K562 (cell line): Measurements from ENCODE around the gene ZNF208. TPM values are rescaled to one million over a fixed set of nuclear protein-coding genes. Genes with fewer than 3 reads are reported as not detected.

Experiments used
- ATAC-seq: fragments of 200-7000 bp; cut with Tn5 transposase; 3 replicates; pipeline ENCODE4 v1.9.1; 2020; ENCODE audit warnings: moderate library complexity
- BruUV-seq: library from RNA; stranded (reverse); fragments of 400-500 nt; replicated peaks from 2 replicates; lab custom pipeline; 2021; lab: Mats Ljungman, UMichigan
- CTCF ChIA-PET: fragments of 300-600 bp; formaldehyde crosslinking; extraction: SDS; loops from one replicate; lab custom pipeline; 2021; ENCODE audit warnings: low intra/inter-chr PET ratio; lab: Yijun Ruan, JAX
- POLR2A ChIA-PET: fragments of 300-600, 350-650 bp; sonication (Branson Sonifier 250); formaldehyde crosslinking; extraction: SDS; loops from one replicate; lab custom pipeline; 2021; ENCODE audit warnings: antibody characterized with exemption, inconsistent platforms; lab: Yijun Ruan, JAX
- DNase-seq, 4 experiments: peaks; one replicate each; pipeline versions ENCODE4 v3.0.0 to v3.0.0-alpha.2; 2011 to 2018; ENCODE audit warnings: low spot score in 3 of 4, mixed read lengths in 3 of 4; ENCODE audit errors: extremely low read depth in 1 of 4
- FAIRE-seq: peaks from 2 replicates; lab custom pipeline; 2011; peaks lifted over from hg19 to GRCh38; lab: Jason Lieb, UNC
- H2AFZ ChIP-seq: 2 replicates; pipeline ENCODE4 v1.6.0; 2011; ENCODE audit warnings: low read depth, low read length, control low read depth, inconsistent platforms
- H3K27ac ChIP-seq: fragments of 200-600 bp; 3 replicates; pipeline ENCODE4 v1.8.0; 2011; ENCODE audit warnings: low read depth, mild to moderate bottlenecking, control low read depth, inconsistent platforms, low read length, moderate library complexity, mixed read lengths; ENCODE audit errors: extremely low read depth
- H3K27me3 ChIP-seq, 2 experiments: fragments of 300-600 bp in 1 of 2; 2 replicates in 1 of 2; 3 replicates in 1 of 2; pipeline versions ENCODE4 v1.6.0 to v1.8.0; 2011; ENCODE audit warnings: inconsistent platforms in 2 of 2, low read length in 2 of 2, mild to moderate bottlenecking in 1 of 2, mixed read lengths in 1 of 2, moderate library complexity in 1 of 2; ENCODE audit not compliant: control insufficient read depth in 2 of 2, insufficient read depth in 2 of 2
- H3K36me3 ChIP-seq: fragments of 300-600 bp; 3 replicates; pipeline ENCODE4 v1.8.0; 2011; ENCODE audit warnings: mild to moderate bottlenecking, low read length, inconsistent platforms; ENCODE audit not compliant: control insufficient read depth, insufficient read depth
- H3K4me1 ChIP-seq, 2 experiments: fragments of 200-600 bp in 1 of 2; replicated peaks in 1 of 2; 2 replicates in 1 of 2; 3 replicates in 1 of 2; pipeline versions ENCODE4 v1.5.1 to v1.8.0; 2011; ENCODE audit warnings: inconsistent platforms in 2 of 2, low read length in 2 of 2, mild to moderate bottlenecking in 1 of 2, mixed read lengths in 1 of 2, moderate library complexity in 1 of 2; ENCODE audit not compliant: control insufficient read depth in 2 of 2, insufficient read depth in 2 of 2
- H3K4me2 ChIP-seq: 2 replicates; pipeline ENCODE4 v1.6.1; 2011; ENCODE audit warnings: low read length, control low read depth, inconsistent platforms, mixed read lengths; ENCODE audit not compliant: insufficient read depth
- H3K4me3 ChIP-seq: fragments of 200-600 bp; sonication (generic), shearing (Covaris generic); 2 replicates; pipeline ENCODE4 v1.5.1; 2016; ENCODE audit warnings: control low read depth, inconsistent platforms
- H3K79me2 ChIP-seq: fragments of 200-600 bp; 3 replicates; pipeline ENCODE4 v1.8.0; 2011; ENCODE audit warnings: low read length, inconsistent platforms; ENCODE audit not compliant: control insufficient read depth, insufficient read depth
- H3K9ac ChIP-seq, 2 experiments: 2 replicates each; pipeline versions ENCODE4 v1.6.0 to v1.6.1; 2011; ENCODE audit warnings: low read depth in 2 of 2, low read length in 2 of 2, control low read depth in 1 of 2, inconsistent platforms in 1 of 2, mild to moderate bottlenecking in 1 of 2, mixed read lengths in 1 of 2; ENCODE audit not compliant: insufficient read depth in 1 of 2
- H3K9me1 ChIP-seq: one replicate; pipeline ENCODE4 v1.6.0; 2011; ENCODE audit warnings: inconsistent platforms, mild to moderate bottlenecking, low read length, moderate library complexity; ENCODE audit not compliant: control insufficient read depth, insufficient read depth
- H3K9me3 ChIP-seq: replicated peaks from 2 replicates; pipeline ENCODE4 v1.5.1; 2011; ENCODE audit warnings: low read depth, low read length, inconsistent platforms; ENCODE audit not compliant: control insufficient read depth, insufficient read depth
- H4K20me1 ChIP-seq: replicated peaks from 2 replicates; pipeline ENCODE4 v1.6.1; 2011; ENCODE audit warnings: low read length, inconsistent platforms, mixed read lengths; ENCODE audit not compliant: control insufficient read depth, insufficient read depth
- ATF1 ChIP-seq, 2 experiments: fragments of 450-650 bp in 1 of 2; IDR thresholded peaks; 2 replicates each; pipeline ENCODE4 v1.6.1; 2016; ENCODE audit warnings: missing compliant biosample characterization in 1 of 2, missing genetic modification characterization in 1 of 2
- BRF1 ChIP-seq: IDR thresholded peaks from 3 replicates; pipeline ENCODE4 v1.6.1; 2011; ENCODE audit warnings: borderline replicate concordance, mild to moderate bottlenecking; ENCODE audit not compliant: insufficient read length; ENCODE audit errors: extremely low read depth
- CREBBP ChIP-seq: IDR thresholded peaks from one replicate; pipeline ENCODE4 v1.6.1; 2012; ENCODE audit warnings: low read depth, mild to moderate bottlenecking, control low read depth, inconsistent platforms, low read length
- CTBP1 ChIP-seq: fragments of 450-650 bp; IDR thresholded peaks from 2 replicates; pipeline ENCODE4 v1.6.1; 2016; ENCODE audit warnings: borderline replicate concordance
- CXXC5 ChIP-seq: fragments of 250-450 bp; sonication (Bioruptor Pico); IDR thresholded peaks from 2 replicates; pipeline ENCODE4 v1.8.0; 2022; ENCODE audit warnings: inconsistent platforms, mild to moderate bottlenecking, moderate library complexity
- DIDO1 ChIP-seq: fragments of 450-650 bp; IDR thresholded peaks from 2 replicates; pipeline ENCODE4 v1.6.1; 2016; ENCODE audit warnings: low read depth, missing biosample characterization, missing genetic modification characterization
- FOXK2 ChIP-seq, 2 experiments: fragments of 450-650 bp; IDR thresholded peaks in 1 of 2; conservative IDR thresholded peaks in 1 of 2; 2 replicates each; pipeline ENCODE4 v1.6.1; 2016; ENCODE audit warnings: low read depth in 2 of 2, mild to moderate bottlenecking in 1 of 2
- KAT8 ChIP-seq: fragments of 450-650 bp; IDR thresholded peaks from 2 replicates; pipeline ENCODE4 v1.6.1; 2016; ENCODE audit warnings: low read depth, mild to moderate bottlenecking
- MCM2 ChIP-seq: fragments of 450-650 bp; IDR thresholded peaks from 2 replicates; pipeline ENCODE4 v1.6.1; 2017; ENCODE audit warnings: low read depth, mild to moderate bottlenecking
- NFATC3 ChIP-seq: fragments of 450-650 bp; IDR thresholded peaks from 2 replicates; pipeline ENCODE4 v1.6.1; 2017; ENCODE audit warnings: mild to moderate bottlenecking
- TCFL5 ChIP-seq: fragments of 250-450 bp; sonication (Bioruptor Pico); conservative IDR thresholded peaks from 2 replicates; pipeline ENCODE4 v1.6.1; 2021; ENCODE audit warnings: mild to moderate bottlenecking, moderate library complexity, matching md5 sums
- TSHZ1 ChIP-seq: fragments of 250-450 bp; sonication (Bioruptor Pico); IDR thresholded peaks from 2 replicates; pipeline ENCODE4 v1.4.0; 2020; ENCODE audit warnings: mild to moderate bottlenecking, moderate library complexity
- ZNF347 ChIP-seq: fragments of 450-650 bp; formaldehyde crosslinking; IDR thresholded peaks from 2 replicates; pipeline ENCODE4 v1.4.0; 2020; ENCODE audit warnings: low read depth, mild to moderate bottlenecking, moderate library complexity
- WGBS: fragments of 100-300 bp; shearing (Covaris generic); methylation state at CpG from one replicate; pipeline ENCODE4 v1.1.6; 2016; ENCODE audit warnings: low coverage, mixed read lengths; ENCODE audit not compliant: insufficient coverage; ENCODE audit errors: missing lambda C conversion rate; 5-methylcytosine and 5-hydroxymethylcytosine counted together
- in situ Hi-C: fragments of 300-500 bp; cut with MboI; formaldehyde crosslinking; loops from 4 replicates; pipeline ENCODE4 v1.15.0; 2018; ENCODE audit warnings: inconsistent platforms, mixed read lengths
- intact Hi-C: fragments of 100-400 bp; cut with micrococcal nuclease; formaldehyde crosslinking; loops from 2 replicates; pipeline ENCODE4 v1.14.2; 2022
- polyA plus RNA-seq, 8 experiments: library from polyadenylated mRNA; depleted of rRNA in 4 of 8; stranded (reverse) in 5 of 8; unstranded in 3 of 8; fragments of >200 nt; fragmentation: Nextera tagmentation in 2 of 8; fragmentation: Illumina TruSeq in 1 of 8; extraction: Ambion mirVana in 2 of 8; extraction: Trizol in 1 of 8; gene quantifications; 2 replicates each; pipeline versions ENCODE4 v1.2.1 to v1.2.3, GENCODE V29; 2011 to 2014; ENCODE audit warnings: inconsistent platforms in 1 of 8, missing spikeins in 1 of 8
- total RNA-seq, 7 experiments: library from RNA; depleted of rRNA in 6 of 7; stranded (reverse); fragments of >200 nt in 6 of 7; fragmentation: Illumina TruSeq in 2 of 7; extraction: Trizol in 2 of 7; gene quantifications; 2 replicates each; pipeline versions ENCODE4 v1.2.1 to v1.2.3, GENCODE V29; 2011 to 2021; ENCODE audit warnings: low replicate concordance in 1 of 7
- TF ChIP-seq, protein P1 (sequence below): sonication (generic); formaldehyde crosslinking; IDR thresholded peaks from 2 replicates; pipeline ENCODE4 v1.4.0; 2020; ENCODE audit warnings: mild to moderate bottlenecking, missing genetic modification reagents
- TF ChIP-seq, protein P2 (sequence below), 3 experiments: fragments of 200-800 bp in 1 of 3; fragments of 250-450 bp in 1 of 3; fragments of 450-650 bp in 1 of 3; sonication (Bioruptor Pico) in 1 of 3; sonication (Bioruptor generic) in 1 of 3; formaldehyde crosslinking in 1 of 3; IDR thresholded peaks; 2 replicates each; pipeline versions ENCODE4 v1.6.1 to v1.8.0; 2016 to 2022; ENCODE audit warnings: mild to moderate bottlenecking in 2 of 3, missing genetic modification characterization in 2 of 3, missing compliant biosample characterization in 1 of 3, moderate library complexity in 1 of 3

The ZNF208 gene
- total and polyA plus RNA-seq, 9 of the 15 experiments (the other 6 are each of a cell fraction or from before 2014, with no cell fraction given): 0.81 to 4.5 (median 3.2) TPM

GRCh38 chr19:21910318-21910717, 100.4 kb downstream of the ZNF208 start:
- FAIRE-seq (no peak), DNase-seq (no peak), ATAC-seq (no peak)
- H3K9me3 ChIP-seq: no peaks in the 10 kb centered on the region
- no peaks in the 10 kb centered on the region for H3K36me3 ChIP-seq
- H3K4me2 ChIP-seq: no peak overlapping the region
- no peaks in the 10 kb centered on the region for H3K27me3 ChIP-seq
- H3K9ac ChIP-seq: no peak overlapping the region
- CTCF ChIA-PET: no interaction called here
- no peaks in the 10 kb centered on the region for H3K79me2 ChIP-seq
- POLR2A ChIA-PET: no interaction called here
- H2AFZ ChIP-seq: no peak overlapping the region
- no peaks in the 10 kb centered on the region for H3K4me1 ChIP-seq
- no TSS peak for BruUV-seq
- no peak overlapping the region for H3K4me3 ChIP-seq
- H4K20me1 ChIP-seq: no peaks in the 10 kb centered on the region
- in situ Hi-C loops (no loop called here), intact Hi-C loops (no loop called here)
- no peaks in the 10 kb centered on the region for H3K9me1 ChIP-seq
- 7% methylated on average over 2 of the region's 2 CpGs for WGBS
- no peak overlapping the region for H3K27ac ChIP-seq
- TF ChIP-seq, protein P1, sequence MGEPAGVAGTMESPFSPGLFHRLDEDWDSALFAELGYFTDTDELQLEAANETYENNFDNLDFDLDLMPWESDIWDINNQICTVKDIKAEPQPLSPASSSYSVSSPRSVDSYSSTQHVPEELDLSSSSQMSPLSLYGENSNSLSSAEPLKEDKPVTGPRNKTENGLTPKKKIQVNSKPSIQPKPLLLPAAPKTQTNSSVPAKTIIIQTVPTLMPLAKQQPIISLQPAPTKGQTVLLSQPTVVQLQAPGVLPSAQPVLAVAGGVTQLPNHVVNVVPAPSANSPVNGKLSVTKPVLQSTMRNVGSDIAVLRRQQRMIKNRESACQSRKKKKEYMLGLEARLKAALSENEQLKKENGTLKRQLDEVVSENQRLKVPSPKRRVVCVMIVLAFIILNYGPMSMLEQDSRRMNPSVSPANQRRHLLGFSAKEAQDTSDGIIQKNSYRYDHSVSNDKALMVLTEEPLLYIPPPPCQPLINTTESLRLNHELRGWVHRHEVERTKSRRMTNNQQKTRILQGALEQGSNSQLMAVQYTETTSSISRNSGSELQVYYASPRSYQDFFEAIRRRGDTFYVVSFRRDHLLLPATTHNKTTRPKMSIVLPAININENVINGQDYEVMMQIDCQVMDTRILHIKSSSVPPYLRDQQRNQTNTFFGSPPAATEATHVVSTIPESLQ (CRISPR knock-in tag): no peak
- TF ChIP-seq TSHZ1 (CRISPR knock-in tag) (no peak), BRF1 (no peak), CREBBP (no peak), CTBP1 (no peak), ZNF347 (CRISPR knock-in tag) (no peak), KAT8 (no peak), TCFL5 (CRISPR knock-in tag) (no peak), ATF1 (CRISPR knock-in tag; IDR thresholded peaks at IDR 0.05) (no peak), ATF1 (tag; IDR thresholded peaks at IDR 0.05) (no peak), DIDO1 (no peak), FOXK2 (conservative IDR thresholded peaks at IDR 0.05 in 1 of 2, IDR thresholded peaks at IDR 0.05 in 1 of 2; ENCODE audit: low read depth in 2 of 2) (no peak), CXXC5 (CRISPR knock-in tag) (no peak), MCM2 (no peak), NFATC3 (no peak)
- TF ChIP-seq, protein P2, sequence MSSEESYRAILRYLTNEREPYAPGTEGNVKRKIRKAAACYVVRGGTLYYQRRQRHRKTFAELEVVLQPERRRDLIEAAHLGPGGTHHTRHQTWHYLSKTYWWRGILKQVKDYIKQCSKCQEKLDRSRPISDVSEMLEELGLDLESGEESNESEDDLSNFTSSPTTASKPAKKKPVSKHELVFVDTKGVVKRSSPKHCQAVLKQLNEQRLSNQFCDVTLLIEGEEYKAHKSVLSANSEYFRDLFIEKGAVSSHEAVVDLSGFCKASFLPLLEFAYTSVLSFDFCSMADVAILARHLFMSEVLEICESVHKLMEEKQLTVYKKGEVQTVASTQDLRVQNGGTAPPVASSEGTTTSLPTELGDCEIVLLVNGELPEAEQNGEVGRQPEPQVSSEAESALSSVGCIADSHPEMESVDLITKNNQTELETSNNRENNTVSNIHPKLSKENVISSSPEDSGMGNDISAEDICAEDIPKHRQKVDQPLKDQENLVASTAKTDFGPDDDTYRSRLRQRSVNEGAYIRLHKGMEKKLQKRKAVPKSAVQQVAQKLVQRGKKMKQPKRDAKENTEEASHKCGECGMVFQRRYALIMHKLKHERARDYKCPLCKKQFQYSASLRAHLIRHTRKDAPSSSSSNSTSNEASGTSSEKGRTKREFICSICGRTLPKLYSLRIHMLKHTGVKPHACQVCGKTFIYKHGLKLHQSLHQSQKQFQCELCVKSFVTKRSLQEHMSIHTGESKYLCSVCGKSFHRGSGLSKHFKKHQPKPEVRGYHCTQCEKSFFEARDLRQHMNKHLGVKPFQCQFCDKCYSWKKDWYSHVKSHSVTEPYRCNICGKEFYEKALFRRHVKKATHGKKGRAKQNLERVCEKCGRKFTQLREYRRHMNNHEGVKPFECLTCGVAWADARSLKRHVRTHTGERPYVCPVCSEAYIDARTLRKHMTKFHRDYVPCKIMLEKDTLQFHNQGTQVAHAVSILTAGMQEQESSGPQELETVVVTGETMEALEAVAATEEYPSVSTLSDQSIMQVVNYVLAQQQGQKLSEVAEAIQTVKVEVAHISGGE (CRISPR knock-in tag; IDR thresholded peaks at IDR 0.05): no peak
